GM12878 (cell line): Measurements from ENCODE around the gene LMF1. TPM values are rescaled to one million over a fixed set of nuclear protein-coding genes. Genes with fewer than 3 reads are reported as not detected.

Source experiments
- NFYA ChIP-seq: IDR thresholded peaks from 2 replicates; pipeline ENCODE4 v1.6.1; 2011; ENCODE audit warnings: low read depth, mild to moderate bottlenecking, low read length, improper control_type of control experiment, borderline replicate concordance
- PAX8 ChIP-seq: fragments of 450-650 bp; IDR thresholded peaks from 2 replicates; pipeline ENCODE4 v1.6.1; 2017; ENCODE audit warnings: mild to moderate bottlenecking, moderate library complexity
- RUNX3 ChIP-seq: IDR thresholded peaks from 2 replicates; pipeline ENCODE4 v1.6.1; 2012; ENCODE audit warnings: low read length, inconsistent platforms
- SIN3A ChIP-seq: IDR thresholded peaks from 2 replicates; pipeline ENCODE4 v1.6.1; 2012; ENCODE audit warnings: low read depth, low read length, improper control_type of control experiment
- SREBF1 ChIP-seq: IDR thresholded peaks from 2 replicates; pipeline ENCODE4 v1.6.1; 2012; ENCODE audit warnings: mild to moderate bottlenecking, low read length
- SUZ12 ChIP-seq: fragments of 200-600 bp; sonication (generic); IDR thresholded peaks from one replicate; pipeline ENCODE4 v1.6.1; 2018; ENCODE audit warnings: antibody characterized with exemption, mild to moderate bottlenecking; ENCODE audit not compliant: unreplicated experiment
- TCF3 ChIP-seq: IDR thresholded peaks from 2 replicates; pipeline ENCODE4 v1.6.1; 2012; ENCODE audit warnings: low read depth, mild to moderate bottlenecking, low read length, borderline replicate concordance; ENCODE audit not compliant: insufficient read depth
- polyA plus RNA-seq, 11 experiments: library from polyadenylated mRNA; depleted of rRNA in 4 of 11; unstranded in 6 of 11; stranded (reverse) in 5 of 11; fragments of >200 nt; fragmentation: Nextera tagmentation in 4 of 11; fragmentation: Illumina TruSeq in 1 of 11; extraction: Ambion mirVana in 4 of 11; extraction: Trizol in 1 of 11; gene quantifications; 1 replicate in 1 of 11; 2 replicates in 10 of 11; pipeline versions ENCODE4 v1.2.1 to v1.2.3, GENCODE V29; 2011 to 2016; ENCODE audit warnings: inconsistent platforms in 2 of 11, missing spikeins in 2 of 11, low read depth in 1 of 11
- total RNA-seq, 4 experiments: library from RNA; depleted of rRNA in 3 of 4; stranded (reverse); fragments of >200 nt in 3 of 4; fragmentation: Illumina TruSeq in 1 of 4; extraction: Trizol in 1 of 4; gene quantifications; 2 replicates each; pipeline versions ENCODE4 v1.2.1 to v1.2.3, GENCODE V29; 2013 to 2021
- TF ChIP-seq, protein P1 (sequence below): fragments of 450-650 bp; IDR thresholded peaks from 2 replicates; pipeline ENCODE4 v1.6.1; 2017; ENCODE audit warnings: mild to moderate bottlenecking, moderate library complexity
- TF ChIP-seq, protein P2 (sequence below): fragments of 450-650 bp; IDR thresholded peaks from 2 replicates; pipeline ENCODE4 v1.6.1; 2014; ENCODE audit warnings: mild to moderate bottlenecking

Gene LMF1
- total and polyA plus RNA-seq, 10 of the 15 experiments (the other 5 are each of a cell fraction or from before 2014, with no cell fraction given), result 0.18 to 3.2 (median 1.4) TPM; not detected in 1

DNA sequence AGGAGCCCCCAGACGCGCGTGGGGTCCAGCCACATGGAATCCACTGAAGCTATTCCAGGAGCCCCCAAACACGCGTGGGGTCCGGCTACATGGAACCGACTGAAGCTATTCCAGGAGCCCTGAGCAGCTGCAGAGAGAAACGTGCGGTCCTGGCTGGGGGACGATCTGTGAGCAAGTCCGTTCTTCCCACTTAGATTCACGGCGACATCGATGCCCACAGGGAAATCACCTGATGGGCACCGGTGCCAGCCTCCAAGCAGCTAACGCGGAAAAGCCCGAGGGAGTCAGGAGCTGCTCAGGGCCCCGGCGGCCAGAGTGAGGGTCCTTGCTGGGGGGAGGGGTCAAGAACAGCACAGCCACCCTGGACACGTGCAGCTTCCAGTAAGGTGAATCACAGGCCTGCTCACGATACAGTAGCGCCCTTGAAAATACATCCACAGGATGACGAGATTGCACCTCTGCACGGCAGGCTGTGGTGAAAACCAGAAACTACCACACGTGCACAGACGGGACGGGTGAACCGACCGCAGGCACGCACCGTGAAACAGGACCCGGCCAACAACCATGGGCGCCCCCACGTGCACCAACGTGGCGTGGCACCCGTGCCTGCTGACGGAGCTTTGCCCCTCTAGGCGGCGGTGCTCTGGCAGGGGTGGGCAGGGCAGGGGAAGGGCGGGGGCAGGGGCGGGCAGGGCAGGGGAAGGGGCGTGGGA lies 92.6 kb downstream of the LMF1 start (continued):
- TF ChIP-seq, protein P1, sequence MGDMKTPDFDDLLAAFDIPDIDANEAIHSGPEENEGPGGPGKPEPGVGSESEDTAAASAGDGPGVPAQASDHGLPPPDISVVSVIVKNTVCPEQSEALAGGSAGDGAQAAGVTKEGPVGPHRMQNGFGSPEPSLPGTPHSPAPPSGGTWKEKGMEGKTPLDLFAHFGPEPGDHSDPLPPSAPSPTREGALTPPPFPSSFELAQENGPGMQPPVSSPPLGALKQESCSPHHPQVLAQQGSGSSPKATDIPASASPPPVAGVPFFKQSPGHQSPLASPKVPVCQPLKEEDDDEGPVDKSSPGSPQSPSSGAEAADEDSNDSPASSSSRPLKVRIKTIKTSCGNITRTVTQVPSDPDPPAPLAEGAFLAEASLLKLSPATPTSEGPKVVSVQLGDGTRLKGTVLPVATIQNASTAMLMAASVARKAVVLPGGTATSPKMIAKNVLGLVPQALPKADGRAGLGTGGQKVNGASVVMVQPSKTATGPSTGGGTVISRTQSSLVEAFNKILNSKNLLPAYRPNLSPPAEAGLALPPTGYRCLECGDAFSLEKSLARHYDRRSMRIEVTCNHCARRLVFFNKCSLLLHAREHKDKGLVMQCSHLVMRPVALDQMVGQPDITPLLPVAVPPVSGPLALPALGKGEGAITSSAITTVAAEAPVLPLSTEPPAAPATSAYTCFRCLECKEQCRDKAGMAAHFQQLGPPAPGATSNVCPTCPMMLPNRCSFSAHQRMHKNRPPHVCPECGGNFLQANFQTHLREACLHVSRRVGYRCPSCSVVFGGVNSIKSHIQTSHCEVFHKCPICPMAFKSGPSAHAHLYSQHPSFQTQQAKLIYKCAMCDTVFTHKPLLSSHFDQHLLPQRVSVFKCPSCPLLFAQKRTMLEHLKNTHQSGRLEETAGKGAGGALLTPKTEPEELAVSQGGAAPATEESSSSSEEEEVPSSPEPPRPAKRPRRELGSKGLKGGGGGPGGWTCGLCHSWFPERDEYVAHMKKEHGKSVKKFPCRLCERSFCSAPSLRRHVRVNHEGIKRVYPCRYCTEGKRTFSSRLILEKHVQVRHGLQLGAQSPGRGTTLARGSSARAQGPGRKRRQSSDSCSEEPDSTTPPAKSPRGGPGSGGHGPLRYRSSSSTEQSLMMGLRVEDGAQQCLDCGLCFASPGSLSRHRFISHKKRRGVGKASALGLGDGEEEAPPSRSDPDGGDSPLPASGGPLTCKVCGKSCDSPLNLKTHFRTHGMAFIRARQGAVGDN, result no peak
- 0 out of 2 replicates have a peak, but pooled peaks have one; percentile 15 for TF ChIP-seq TCF3
- TF ChIP-seq SIN3A, result no peak
- TF ChIP-seq, protein P2, sequence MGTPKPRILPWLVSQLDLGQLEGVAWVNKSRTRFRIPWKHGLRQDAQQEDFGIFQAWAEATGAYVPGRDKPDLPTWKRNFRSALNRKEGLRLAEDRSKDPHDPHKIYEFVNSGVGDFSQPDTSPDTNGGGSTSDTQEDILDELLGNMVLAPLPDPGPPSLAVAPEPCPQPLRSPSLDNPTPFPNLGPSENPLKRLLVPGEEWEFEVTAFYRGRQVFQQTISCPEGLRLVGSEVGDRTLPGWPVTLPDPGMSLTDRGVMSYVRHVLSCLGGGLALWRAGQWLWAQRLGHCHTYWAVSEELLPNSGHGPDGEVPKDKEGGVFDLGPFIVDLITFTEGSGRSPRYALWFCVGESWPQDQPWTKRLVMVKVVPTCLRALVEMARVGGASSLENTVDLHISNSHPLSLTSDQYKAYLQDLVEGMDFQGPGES, result no peak
- no peak for TF ChIP-seq SREBF1
- TF ChIP-seq SUZ12, result no peak
- TF ChIP-seq PAX8, result no peak
- no peak for TF ChIP-seq NFYA
- TF ChIP-seq RUNX3, result peak; percentile 51; the same call in 1 of the 2 replicates
